Inflammatory macrophage treated with lipopolysaccharide for 1 hour (primary cell): ENCODE measurements around the gene PEMT.
"Not testable (repeated sequence)": the region's sequence is repeated elsewhere in the genome, so short reads cannot be mapped to it uniquely, and the experiment has no call there.

Experiments
- DNase-seq, 2 donors: peaks; one replicate each; pipeline ENCODE4 v3.0.0-alpha.2; 2020 to 2022

PEMT gene

GRCh38 chr17:17498606-17499301 lies 92.8 kb downstream of the PEMT start:
- no peak for DNase-seq

- no peak for DNase-seq
Measured at GRCh38 chr17:17497845-17498520, 93.5 kb downstream of the PEMT start.

GRCh38 chr17:17497065-17497844 lies 94.3 kb downstream of the PEMT start:
- DNase-seq, result no peak

GRCh38 chr17:17496189-17497064 lies 95.1 kb downstream of the PEMT start, which contains the start of gene RASD1:
RASD1 (minus strand) TSS chr17:17496395; CDS start chr17:17496181, 214 bp downstream.
- DNase-seq, result peak; percentile 81 to 92

- DNase-seq, result peak in 1 of 2 donors; percentile 5
Measured at GRCh38 chr17:17495536-17496188, 95.8 kb downstream of the PEMT start.

GRCh38 chr17:17494870-17495535 lies 96.5 kb downstream of the PEMT start:
- DNase-seq, result peak in 1 of 2 donors; percentile 27

- DNase-seq, result no peak
Measured at GRCh38 chr17:17494499-17494869, 97.0 kb downstream of the PEMT start.

- DNase-seq, result no peak
Measured at GRCh38 chr17:17493986-17494466, 97.5 kb downstream of the PEMT start.

GRCh38 chr17:17493249-17493985 lies 98.1 kb downstream of the PEMT start:
- no peak for DNase-seq

GRCh38 chr17:17492571-17492970 lies 98.9 kb downstream of the PEMT start:
- DNase-seq, result no peak

GRCh38 chr17:17492085-17492484 lies 99.4 kb downstream of the PEMT start:
- DNase-seq, result no peak

- no peak for DNase-seq
Measured at GRCh38 chr17:17491546-17491988, 99.9 kb downstream of the PEMT start.

GRCh38 chr17:17491031-17491471 lies 100.5 kb downstream of the PEMT start:
- DNase-seq, result no peak

GRCh38 chr17:17487998-17488397 lies 103.5 kb downstream of the PEMT start:
- no peak for DNase-seq

GRCh38 chr17:17486416-17486815 lies 105.1 kb downstream of the PEMT start:
- DNase-seq, result not testable (repeated sequence)

- no peak for DNase-seq
Measured at GRCh38 chr17:17485420-17485819, 106.1 kb downstream of the PEMT start.

- peak in 1 of 2 donors; percentile 28 for DNase-seq
Measured at GRCh38 chr17:17484451-17484899, 107.0 kb downstream of the PEMT start.

GRCh38 chr17:17481860-17482259 lies 109.6 kb downstream of the PEMT start:
- no peak for DNase-seq

- no peak for DNase-seq
Measured at GRCh38 chr17:17480593-17481148, 110.8 kb downstream of the PEMT start.

GRCh38 chr17:17479209-17479608 lies 112.3 kb downstream of the PEMT start:
- DNase-seq, result no peak
